Middle frontal gyrus (tissue), 1 donor: ENCODE results near the gene LTB4R2.

ENCODE experiments used
- DNase-seq: peaks from one replicate; pipeline ENCODE4 v3.0.0-alpha.2; 2015; ENCODE audit warnings: low spot score; ENCODE audit errors: extremely low spot score

The LTB4R2 gene

GRCh38 chr14:24299255-24300191 lies 10.4 kb upstream of the LTB4R2 start, which contains the start of the genes DHRS1 and NOP9:
Gene DHRS1 (minus strand): TSS chr14:24299780. CDS start chr14:24299106, 674 bp downstream.
Gene NOP9 (plus strand): TSS chr14:24299850. CDS start chr14:24299955, 105 bp downstream.
- peak; percentile 84 for DNase-seq

- DNase-seq, result no peak
Measured at GRCh38 chr14:24300326-24300980, 9.5 kb upstream of the LTB4R2 start.

DNA sequence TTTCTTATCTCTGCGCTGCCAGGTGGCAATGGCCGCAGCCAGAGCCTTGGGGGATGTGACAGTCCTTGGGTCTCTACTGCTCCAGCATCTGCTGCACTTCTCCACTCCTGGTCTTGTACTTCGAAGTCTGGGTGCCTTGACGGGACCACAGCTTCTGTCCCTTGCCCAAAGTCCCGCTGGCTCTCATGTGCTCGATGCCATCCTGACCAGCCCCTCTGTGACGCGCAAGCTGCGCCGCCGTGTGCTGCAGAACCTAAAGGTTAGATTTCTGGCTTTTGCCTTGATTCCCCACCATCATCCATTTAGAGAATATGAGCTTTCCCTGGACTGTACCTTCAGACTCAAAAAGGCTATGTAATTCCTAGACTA lies 5.9 kb upstream of the LTB4R2 start:
- DNase-seq, result no peak

GRCh38 chr14:24307156-24307574 lies 2.8 kb upstream of the LTB4R2 start:
- no peak for DNase-seq

GRCh38 chr14:24307575-24308341 lies 2.2 kb upstream of the LTB4R2 start, which contains the start of gene CIDEB:
Gene CIDEB (minus strand): TSS chr14:24307977. CDS start chr14:24307858, 119 bp downstream.
- no peak for DNase-seq

DNA sequence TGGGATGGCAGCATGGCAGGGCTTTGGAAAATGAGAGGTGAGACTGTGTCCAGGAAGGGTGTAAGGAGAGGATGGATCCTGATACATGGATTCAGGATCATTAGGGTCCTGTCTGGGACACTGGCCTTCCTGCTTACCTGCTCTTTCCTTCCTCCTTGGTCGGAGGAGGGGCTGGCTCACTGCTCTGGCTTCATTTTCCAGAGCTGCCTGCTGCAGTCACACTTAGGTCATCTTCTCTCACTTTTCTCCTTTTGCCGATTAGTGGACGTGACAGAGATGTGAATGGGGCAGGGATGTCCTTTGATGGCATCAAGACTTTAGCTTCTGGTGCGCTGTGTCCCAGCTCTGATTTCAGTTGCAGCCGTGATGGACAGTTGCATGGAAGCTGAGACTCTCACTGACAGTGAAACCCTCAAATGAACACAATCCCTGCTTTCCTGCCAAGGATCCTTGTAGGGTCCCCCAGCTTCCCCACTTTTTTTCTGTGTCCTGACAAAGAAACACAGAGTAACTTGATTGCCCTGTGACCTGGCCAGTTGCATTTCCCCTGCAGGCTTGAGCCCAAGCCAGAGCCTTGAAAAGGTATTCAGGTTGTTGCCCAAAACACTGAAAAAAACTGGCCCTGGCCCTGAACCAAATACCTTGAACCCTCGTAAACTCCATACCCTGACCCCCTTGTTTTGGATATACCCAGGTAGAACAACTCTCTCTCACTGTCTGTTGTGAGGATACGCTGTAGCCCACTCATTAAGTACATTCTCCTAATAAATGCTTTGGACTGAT lies 1.4 kb upstream of the LTB4R2 start:
- DNase-seq, result no peak

- DNase-seq, result no peak
Measured at GRCh38 chr14:24310265-24310645, 315 bp downstream of the LTB4R2 start.

DNA sequence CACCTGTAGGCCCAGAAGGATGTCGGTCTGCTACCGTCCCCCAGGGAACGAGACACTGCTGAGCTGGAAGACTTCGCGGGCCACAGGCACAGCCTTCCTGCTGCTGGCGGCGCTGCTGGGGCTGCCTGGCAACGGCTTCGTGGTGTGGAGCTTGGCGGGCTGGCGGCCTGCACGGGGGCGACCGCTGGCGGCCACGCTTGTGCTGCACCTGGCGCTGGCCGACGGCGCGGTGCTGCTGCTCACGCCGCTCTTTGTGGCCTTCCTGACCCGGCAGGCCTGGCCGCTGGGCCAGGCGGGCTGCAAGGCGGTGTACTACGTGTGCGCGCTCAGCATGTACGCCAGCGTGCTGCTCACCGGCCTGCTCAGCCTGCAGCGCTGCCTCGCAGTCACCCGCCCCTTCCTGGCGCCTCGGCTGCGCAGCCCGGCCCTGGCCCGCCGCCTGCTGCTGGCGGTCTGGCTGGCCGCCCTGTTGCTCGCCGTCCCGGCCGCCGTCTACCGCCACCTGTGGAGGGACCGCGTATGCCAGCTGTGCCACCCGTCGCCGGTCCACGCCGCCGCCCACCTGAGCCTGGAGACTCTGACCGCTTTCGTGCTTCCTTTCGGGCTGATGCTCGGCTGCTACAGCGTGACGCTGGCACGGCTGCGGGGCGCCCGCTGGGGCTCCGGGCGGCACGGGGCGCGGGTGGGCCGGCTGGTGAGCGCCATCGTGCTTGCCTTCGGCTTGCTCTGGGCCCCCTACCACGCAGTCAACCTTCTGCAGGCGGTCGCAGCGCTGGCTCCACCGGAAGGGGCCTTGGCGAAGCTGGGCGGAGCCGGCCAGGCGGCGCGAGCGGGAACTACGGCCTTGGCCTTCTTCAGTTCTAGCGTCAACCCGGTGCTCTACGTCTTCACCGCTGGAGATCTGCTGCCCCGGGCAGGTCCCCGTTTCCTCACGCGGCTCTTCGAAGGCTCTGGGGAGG lies 985 bp downstream of the LTB4R2 start, which contains the start of gene LTB4R:
LTB4R (plus strand) TSS at position 857 of the 959 bp plus-strand sequence. CDS start 4,150 bp downstream, outside the sequence.
- peak; percentile 31 for DNase-seq

DNA sequence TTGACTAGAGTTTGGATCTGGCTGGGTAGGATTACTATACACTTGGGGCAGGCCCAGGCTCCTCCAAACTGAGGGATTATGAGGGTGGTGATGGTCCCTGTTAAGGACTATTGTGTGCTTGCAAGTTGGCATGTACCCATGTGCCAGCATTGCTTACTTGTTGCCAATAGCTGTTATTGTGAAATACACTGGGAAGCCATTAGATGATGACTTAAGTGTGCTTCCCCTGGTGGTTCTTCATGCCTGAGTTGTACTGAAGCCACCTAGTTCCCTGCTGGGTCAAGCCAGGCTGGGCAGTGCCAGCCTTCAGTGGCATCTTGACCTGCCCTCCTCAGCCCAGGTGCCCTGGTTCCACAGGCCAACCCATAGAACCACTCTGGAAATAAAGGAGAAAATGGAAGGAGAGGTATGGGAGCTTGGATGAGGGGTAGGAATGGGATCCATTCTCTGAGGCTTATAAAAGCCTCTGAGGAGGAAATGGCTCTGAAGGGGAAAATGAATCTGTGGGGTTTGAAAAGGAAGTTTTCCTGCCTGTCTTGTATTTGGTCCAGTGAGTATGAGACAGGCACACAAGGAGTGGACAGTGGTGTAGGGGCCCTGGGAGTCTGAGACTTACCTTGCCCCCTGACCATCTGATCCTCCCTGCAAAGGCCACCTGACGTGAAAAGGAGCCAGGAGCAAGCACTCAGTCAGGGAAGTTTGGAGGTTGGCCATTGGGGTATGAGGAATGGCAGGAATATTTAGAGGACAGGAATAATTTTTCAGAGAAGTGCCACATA lies 2.1 kb downstream of the LTB4R2 start:
- DNase-seq, result no peak

DNA sequence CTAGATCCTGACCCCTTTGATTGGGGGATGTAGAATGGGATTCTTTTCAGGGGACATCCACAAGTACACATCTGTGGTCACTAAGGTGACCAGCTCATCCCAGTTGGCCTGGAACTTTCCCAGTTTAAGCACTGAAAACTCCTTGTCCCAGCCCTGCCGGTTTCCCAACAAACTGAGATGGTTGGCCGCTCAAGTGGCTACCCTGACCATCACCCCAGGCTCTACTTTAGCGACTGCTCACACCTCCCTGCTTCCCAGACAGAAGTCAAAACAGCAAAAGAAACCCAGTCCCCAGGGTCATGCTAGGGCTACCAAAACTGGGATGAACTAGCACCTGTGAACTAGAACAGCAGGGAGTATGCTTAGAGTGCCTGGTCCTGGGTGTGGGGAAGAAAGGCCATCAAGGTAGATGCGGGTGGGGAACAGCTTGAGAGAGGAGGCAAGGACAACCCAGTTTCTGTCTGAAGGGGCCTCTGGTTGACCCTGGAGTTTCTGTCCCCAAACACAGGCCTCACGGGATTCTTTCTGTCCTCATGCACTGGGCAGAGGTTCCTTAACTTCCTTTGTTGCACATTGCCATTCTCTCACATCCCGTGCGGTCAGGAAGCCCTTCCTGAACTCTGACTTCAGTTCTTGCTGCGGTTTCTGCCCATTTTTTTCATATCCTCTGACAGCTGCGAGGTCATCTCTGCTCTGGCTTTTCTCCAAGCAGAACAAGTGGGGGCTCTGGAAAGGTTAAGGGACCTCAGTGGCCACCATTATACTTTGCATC lies 3.0 kb downstream of the LTB4R2 start:
- no peak for DNase-seq

- DNase-seq, result no peak
Measured at GRCh38 chr14:24313913-24314312, 4.0 kb downstream of the LTB4R2 start.

DNA sequence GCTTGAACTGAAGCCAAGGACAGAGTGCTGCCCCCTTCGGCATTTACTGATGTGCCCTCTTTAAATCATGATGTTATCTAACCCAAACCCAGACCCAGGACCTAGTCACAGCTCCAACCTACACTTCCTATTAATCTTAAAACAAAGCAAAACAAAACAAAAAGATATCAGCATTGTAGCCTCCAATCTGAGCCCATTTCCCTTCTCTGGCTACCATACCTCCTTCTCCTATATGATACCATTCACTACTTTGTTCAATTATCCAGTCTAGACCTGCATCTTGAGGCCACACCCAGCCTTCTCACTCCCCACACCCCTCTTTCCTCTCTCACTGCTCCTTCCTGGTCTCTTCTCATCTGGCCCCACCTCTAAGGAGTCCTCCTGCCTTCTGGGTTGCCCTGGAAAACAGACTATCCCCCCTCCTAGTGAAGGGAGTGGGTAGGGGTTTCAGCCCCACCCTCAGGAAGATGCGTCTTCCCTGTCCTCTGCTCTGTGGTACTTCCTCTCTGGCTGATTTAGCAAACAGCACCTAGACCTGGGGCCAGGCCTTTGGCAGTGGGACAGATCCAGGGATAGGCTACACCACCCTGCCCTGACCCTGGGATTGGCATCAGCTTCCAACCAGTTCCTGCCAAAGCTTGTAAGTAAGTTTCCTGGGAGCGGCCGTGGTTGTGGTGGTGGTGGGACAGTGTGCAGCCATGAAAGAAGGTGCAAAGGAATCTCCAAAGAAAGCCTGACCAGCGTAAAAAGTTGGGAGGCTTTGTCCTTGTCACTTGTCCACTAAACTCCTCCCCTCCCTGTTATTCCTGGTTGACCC lies 4.6 kb downstream of the LTB4R2 start:
- DNase-seq, result no peak

GRCh38 chr14:24315243-24315806 lies 5.4 kb downstream of the LTB4R2 start:
- no peak for DNase-seq

DNA sequence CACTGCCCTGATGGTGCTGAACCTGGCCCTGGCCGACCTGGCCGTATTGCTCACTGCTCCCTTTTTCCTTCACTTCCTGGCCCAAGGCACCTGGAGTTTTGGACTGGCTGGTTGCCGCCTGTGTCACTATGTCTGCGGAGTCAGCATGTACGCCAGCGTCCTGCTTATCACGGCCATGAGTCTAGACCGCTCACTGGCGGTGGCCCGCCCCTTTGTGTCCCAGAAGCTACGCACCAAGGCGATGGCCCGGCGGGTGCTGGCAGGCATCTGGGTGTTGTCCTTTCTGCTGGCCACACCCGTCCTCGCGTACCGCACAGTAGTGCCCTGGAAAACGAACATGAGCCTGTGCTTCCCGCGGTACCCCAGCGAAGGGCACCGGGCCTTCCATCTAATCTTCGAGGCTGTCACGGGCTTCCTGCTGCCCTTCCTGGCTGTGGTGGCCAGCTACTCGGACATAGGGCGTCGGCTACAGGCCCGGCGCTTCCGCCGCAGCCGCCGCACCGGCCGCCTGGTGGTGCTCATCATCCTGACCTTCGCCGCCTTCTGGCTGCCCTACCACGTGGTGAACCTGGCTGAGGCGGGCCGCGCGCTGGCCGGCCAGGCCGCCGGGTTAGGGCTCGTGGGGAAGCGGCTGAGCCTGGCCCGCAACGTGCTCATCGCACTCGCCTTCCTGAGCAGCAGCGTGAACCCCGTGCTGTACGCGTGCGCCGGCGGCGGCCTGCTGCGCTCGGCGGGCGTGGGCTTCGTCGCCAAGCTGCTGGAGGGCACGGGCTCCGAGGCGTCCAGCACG lies 6.1 kb downstream of the LTB4R2 start:
- DNase-seq, result no peak

DNA sequence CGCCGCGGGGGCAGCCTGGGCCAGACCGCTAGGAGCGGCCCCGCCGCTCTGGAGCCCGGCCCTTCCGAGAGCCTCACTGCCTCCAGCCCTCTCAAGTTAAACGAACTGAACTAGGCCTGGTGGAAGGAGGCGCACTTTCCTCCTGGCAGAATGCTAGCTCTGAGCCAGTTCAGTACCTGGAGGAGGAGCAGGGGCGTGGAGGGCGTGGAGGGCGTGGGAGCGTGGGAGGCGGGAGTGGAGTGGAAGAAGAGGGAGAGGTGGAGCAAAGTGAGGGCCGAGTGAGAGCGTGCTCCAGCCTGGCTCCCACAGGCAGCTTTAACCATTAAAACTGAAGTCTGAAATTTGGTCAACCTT lies 6.6 kb downstream of the LTB4R2 start:
- DNase-seq, result no peak
